Loucy (cell line): ENCODE measurements around the gene DGKB.

Experiments
- H2AFZ ChIP-seq: fragments of 200-600 bp; sonication (generic); 2 replicates; pipeline ENCODE4 v1.6.0; 2016; ENCODE audit warnings: antibody characterized with exemption, mild to moderate bottlenecking, low read length, moderate library complexity
- H3F3A ChIP-seq: fragments of 200-600 bp; 2 replicates; pipeline ENCODE4 v1.6.0; 2016; ENCODE audit warnings: antibody characterized with exemption, low read depth, mild to moderate bottlenecking
- H3K27me3 ChIP-seq: fragments of 200-600 bp; sonication (generic); 2 replicates; pipeline ENCODE4 v1.6.1; 2014; ENCODE audit warnings: low read length, mild to moderate bottlenecking; ENCODE audit not compliant: insufficient read depth, poor library complexity, severe bottlenecking
- H3K36me3 ChIP-seq: fragments of 200-600 bp; sonication (generic); 2 replicates; pipeline ENCODE4 v1.6.1; 2016; ENCODE audit warnings: low read length; ENCODE audit not compliant: insufficient read depth
- H3K4me1 ChIP-seq: fragments of 200-600 bp; sonication (generic); 2 replicates; pipeline ENCODE4 v1.5.1; 2014; ENCODE audit warnings: low read length, mild to moderate bottlenecking; ENCODE audit not compliant: insufficient read depth, poor library complexity, severe bottlenecking
- H3K4me2 ChIP-seq: fragments of 200-600 bp; sonication (generic); 2 replicates; pipeline ENCODE4 v1.6.0; 2014; ENCODE audit warnings: antibody characterized with exemption, low read length, low read depth, mild to moderate bottlenecking; ENCODE audit not compliant: poor library complexity, severe bottlenecking
- H3K4me3 ChIP-seq: fragments of 200-600 bp; sonication (generic); 2 replicates; pipeline ENCODE4 v1.5.1; 2014; ENCODE audit warnings: low read length, mild to moderate bottlenecking, mixed read lengths; ENCODE audit not compliant: poor library complexity, severe bottlenecking
- H3K79me2 ChIP-seq: fragments of 200-600 bp; sonication (generic); 2 replicates; pipeline ENCODE4 v1.6.1; 2014; ENCODE audit warnings: low read length; ENCODE audit not compliant: insufficient read depth
- H3K9ac ChIP-seq: fragments of 200-600 bp; sonication (generic); 2 replicates; pipeline ENCODE4 v1.6.0; 2014; ENCODE audit warnings: mild to moderate bottlenecking, low read depth, low read length, moderate library complexity; ENCODE audit not compliant: poor library complexity, severe bottlenecking
- H3K9me2 ChIP-seq: fragments of 200-600 bp; sonication (generic); replicated peaks from 2 replicates; pipeline ENCODE4 v1.6.1; 2016; ENCODE audit warnings: low read depth, low read length, mixed read lengths
- H3K9me3 ChIP-seq: fragments of 200-600 bp; sonication (generic); 2 replicates; pipeline ENCODE4 v1.6.1; 2014; ENCODE audit warnings: mild to moderate bottlenecking, antibody characterized with exemption, low read length, low read depth; ENCODE audit not compliant: insufficient read depth
- H4K20me1 ChIP-seq: fragments of 200-600 bp; sonication (generic); 2 replicates; pipeline ENCODE4 v1.6.0; 2014; ENCODE audit warnings: antibody characterized with exemption, low read length, mild to moderate bottlenecking; ENCODE audit not compliant: insufficient read depth, poor library complexity, severe bottlenecking
- CTCF ChIP-seq: fragments of 200-600 bp; sonication (generic); conservative IDR thresholded peaks from 2 replicates; pipeline ENCODE4 v1.5.1; 2014; ENCODE audit warnings: mild to moderate bottlenecking, antibody characterized with exemption, low read length
- EZH2phosphoT487 ChIP-seq: fragments of 200-600 bp; IDR thresholded peaks from 2 replicates; pipeline ENCODE4 v1.6.1; 2018; ENCODE audit warnings: antibody characterized with exemption, mild to moderate bottlenecking, moderate library complexity, borderline replicate concordance

The DGKB gene

DNA sequence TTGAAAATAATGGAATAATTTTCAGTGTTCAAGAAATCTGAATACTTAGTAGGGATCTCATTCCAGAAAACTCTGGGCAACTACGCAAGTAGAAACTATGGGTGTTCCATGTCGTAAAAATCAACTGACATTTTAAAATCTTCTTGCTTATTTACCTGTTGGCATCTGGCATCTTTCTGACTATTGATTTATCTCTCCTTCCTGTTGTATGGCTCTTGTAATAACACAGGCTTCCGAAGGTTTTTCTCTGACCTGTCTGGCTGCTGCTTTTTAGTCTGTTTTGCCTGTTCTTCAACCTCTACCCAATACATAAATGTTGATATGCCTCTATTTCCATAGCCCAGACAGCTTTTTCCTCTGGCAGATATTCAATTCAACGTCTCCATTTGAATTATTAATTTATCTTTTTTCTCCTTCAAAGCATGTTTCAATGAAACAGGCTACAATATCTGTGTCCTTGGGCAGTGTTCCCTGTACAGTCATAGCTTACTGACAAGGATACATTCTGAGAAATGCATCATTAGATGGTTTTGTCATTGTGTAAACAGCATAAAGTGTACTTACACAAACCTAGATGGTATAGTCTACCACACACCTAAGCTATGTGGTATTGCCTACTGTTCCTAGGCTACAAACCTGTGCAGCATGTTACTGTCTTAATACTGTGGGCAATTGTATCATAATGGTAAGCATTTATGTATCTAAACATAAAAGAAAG, 807.2 kb downstream of the DGKB start:
- Histone ChIP-seq H3K27me3 (no peaks in the 10 kb centered on the region), H3F3A (no peaks in the 10 kb centered on the region), H3K9me2 (no peaks in the 10 kb centered on the region), H3K36me3 (no peaks in the 10 kb centered on the region), H3K4me3 (no peak overlapping the region), H3K4me1 (no peaks in the 10 kb centered on the region), H4K20me1 (no peaks in the 10 kb centered on the region), H3K79me2 (no peaks in the 10 kb centered on the region), H2AFZ (no peak overlapping the region), H3K4me2 (no peak overlapping the region), H3K9ac (no peak overlapping the region), H3K9me3 (no peaks in the 10 kb centered on the region)
- TF ChIP-seq CTCF, result no peak
- no peak for TF ChIP-seq EZH2phosphoT487
